ENCODE data around the gene SLC44A2.

DNA sequence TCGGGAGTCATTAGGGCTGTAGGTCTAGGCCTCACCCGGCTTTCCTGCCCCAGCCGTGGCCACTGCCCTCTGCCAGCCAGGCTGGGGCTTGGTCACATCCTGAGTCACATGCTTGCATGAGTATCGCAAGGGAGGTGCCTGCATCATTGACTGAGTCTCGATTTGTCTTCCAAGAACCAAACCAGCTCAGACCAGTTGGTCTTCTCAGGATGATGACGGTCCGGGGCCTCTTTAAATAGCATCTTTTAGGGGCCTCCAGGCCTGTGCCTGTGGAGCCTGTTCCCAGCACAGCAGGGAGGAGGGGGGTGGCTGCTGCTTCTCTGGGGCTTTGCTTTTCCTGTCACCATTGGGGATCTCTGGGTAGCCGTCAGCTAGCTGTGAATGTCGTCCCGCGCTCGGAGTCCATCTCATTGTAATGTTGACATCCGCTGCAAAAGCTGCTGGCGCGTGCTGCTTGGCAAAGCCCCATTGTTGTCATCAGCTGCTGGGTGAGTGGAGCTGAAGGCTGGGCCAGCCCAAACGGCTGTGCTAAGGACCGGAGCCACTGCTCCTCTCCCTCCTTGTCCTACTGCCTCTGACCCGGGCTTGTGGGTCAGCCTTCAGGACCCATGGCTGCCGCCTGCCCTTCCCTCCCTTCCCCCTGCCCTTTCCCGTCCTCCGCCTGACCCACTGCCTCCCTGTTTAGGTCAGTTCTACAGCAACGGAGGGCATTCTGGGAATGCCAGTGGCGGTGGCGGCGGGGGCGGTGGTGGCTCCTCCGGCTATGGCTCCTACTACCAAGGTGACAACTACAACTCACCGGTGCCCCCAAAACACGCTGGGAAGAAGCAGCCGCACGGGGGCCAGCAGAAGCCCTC is 61.5 kb downstream of the SLC44A2 start:
- TF ChIP-seq CTCF (IDR thresholded peaks at IDR 0.05) (no peak), POLR2A (IDR thresholded peaks at IDR 0.05) (no peak)

All from gastroesophageal sphincter (tissue), 3 donors.